ENCODE results near the gene GKN1. TPM values are rescaled to one million over a fixed set of nuclear protein-coding genes. Genes with fewer than 3 reads are reported as not detected.

GKN1 gene
- total RNA-seq, 1 donor from 2014 or later: not detected

DNA sequence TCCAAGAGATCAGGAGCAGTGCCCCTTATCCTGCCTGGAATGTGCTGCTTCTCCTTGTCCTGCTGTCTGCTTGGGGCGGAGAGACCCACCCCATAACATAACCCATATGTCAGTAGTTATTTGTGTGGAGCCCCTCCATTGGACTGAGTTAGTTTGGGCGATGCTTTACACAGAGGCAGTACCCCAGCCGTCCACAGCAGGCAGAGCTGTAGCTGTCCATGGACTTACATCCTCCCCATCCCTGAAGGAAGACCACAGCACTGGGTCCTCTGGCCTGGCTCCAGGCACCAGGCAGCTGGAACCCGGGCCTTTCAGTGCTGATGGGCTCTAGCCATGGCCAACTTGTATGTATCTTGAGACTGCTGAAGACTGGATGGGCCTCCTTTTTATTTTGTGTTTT is 42.0 kb upstream of the GKN1 start:
- Mint-ChIP-seq H3K27me3 (ENCODE audit: unreplicated experiment) (no peaks in the 10 kb centered on the region), H3K4me1 (ENCODE audit: unreplicated experiment) (no peaks in the 10 kb centered on the region), H3K36me3 (ENCODE audit: low read depth, unreplicated experiment) (no peaks in the 10 kb centered on the region), H3K9me3 (ENCODE audit: unreplicated experiment) (no peaks in the 10 kb centered on the region), H3K4me3 (ENCODE audit: unreplicated experiment) (no peak overlapping the region), H3K27ac (ENCODE audit: unreplicated experiment) (no peak overlapping the region)
- DNase-seq (ENCODE audit: low spot score): no peak
- TF ChIP-seq, protein P1, sequence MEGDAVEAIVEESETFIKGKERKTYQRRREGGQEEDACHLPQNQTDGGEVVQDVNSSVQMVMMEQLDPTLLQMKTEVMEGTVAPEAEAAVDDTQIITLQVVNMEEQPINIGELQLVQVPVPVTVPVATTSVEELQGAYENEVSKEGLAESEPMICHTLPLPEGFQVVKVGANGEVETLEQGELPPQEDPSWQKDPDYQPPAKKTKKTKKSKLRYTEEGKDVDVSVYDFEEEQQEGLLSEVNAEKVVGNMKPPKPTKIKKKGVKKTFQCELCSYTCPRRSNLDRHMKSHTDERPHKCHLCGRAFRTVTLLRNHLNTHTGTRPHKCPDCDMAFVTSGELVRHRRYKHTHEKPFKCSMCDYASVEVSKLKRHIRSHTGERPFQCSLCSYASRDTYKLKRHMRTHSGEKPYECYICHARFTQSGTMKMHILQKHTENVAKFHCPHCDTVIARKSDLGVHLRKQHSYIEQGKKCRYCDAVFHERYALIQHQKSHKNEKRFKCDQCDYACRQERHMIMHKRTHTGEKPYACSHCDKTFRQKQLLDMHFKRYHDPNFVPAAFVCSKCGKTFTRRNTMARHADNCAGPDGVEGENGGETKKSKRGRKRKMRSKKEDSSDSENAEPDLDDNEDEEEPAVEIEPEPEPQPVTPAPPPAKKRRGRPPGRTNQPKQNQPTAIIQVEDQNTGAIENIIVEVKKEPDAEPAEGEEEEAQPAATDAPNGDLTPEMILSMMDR (IDR thresholded peaks at IDR 0.05; ENCODE audit: unreplicated experiment): no peak

DNA sequence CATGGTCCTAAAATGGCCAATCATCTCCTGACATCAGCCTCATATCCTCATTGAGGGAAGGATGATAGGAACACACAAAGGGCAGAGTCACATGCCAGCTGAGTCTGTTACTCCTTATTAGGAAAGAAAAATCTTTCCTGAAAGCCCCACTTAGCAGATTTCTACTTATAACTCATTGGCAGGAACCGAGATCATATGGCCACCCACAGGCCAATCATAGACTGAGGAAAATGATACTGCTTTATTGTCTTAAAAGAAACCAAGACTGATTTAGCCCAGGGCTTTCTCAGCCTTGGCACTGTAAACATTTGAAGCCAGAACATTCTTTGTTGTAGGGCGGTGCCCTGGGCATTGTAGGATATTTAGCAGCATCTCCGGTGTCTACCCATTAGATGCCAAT is 40.4 kb upstream of the GKN1 start:
- no peak for DNase-seq (ENCODE audit: low spot score)
- Mint-ChIP-seq H3K27me3 (ENCODE audit: unreplicated experiment) (no peaks in the 10 kb centered on the region), H3K36me3 (ENCODE audit: low read depth, unreplicated experiment) (no peaks in the 10 kb centered on the region), H3K4me3 (ENCODE audit: unreplicated experiment) (no peak overlapping the region), H3K9me3 (ENCODE audit: unreplicated experiment) (no peaks in the 10 kb centered on the region), H3K27ac (ENCODE audit: unreplicated experiment) (no peak overlapping the region), H3K4me1 (ENCODE audit: unreplicated experiment) (no peaks in the 10 kb centered on the region)
- TF ChIP-seq, protein P1 (IDR thresholded peaks at IDR 0.05; ENCODE audit: unreplicated experiment): no peak

DNA sequence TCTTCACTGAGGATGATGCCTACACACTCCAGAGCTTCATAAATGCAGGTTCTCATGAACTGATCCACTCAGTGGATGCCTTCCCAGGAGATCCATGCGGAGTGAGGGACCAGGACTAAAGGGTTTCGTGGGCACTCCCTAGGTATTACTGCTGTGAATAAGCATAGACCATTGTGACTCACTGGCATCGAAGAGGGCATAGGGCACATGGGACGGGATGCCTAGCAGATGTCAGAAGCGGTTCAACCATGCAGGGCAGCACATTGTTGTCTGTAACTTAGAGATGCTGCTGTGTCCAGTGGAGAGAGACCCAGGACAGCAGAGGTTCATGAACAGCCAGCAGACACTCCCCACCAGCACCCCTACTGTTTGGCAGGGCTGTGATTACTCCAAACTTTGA is 39.0 kb upstream of the GKN1 start:
- no peaks in the 10 kb centered on the region for H3K4me1 Mint-ChIP-seq (ENCODE audit: unreplicated experiment)
- TF ChIP-seq, protein P1 (IDR thresholded peaks at IDR 0.05; ENCODE audit: unreplicated experiment): no peak
- no peak for DNase-seq (ENCODE audit: low spot score)
- H3K27ac Mint-ChIP-seq (ENCODE audit: unreplicated experiment): no peak overlapping the region
- H3K36me3 Mint-ChIP-seq (ENCODE audit: low read depth, unreplicated experiment): no peaks in the 10 kb centered on the region
- H3K9me3 Mint-ChIP-seq (ENCODE audit: unreplicated experiment): no peaks in the 10 kb centered on the region
- H3K4me3 Mint-ChIP-seq (ENCODE audit: unreplicated experiment): no peak overlapping the region
- no peaks in the 10 kb centered on the region for H3K27me3 Mint-ChIP-seq (ENCODE audit: unreplicated experiment)

DNA sequence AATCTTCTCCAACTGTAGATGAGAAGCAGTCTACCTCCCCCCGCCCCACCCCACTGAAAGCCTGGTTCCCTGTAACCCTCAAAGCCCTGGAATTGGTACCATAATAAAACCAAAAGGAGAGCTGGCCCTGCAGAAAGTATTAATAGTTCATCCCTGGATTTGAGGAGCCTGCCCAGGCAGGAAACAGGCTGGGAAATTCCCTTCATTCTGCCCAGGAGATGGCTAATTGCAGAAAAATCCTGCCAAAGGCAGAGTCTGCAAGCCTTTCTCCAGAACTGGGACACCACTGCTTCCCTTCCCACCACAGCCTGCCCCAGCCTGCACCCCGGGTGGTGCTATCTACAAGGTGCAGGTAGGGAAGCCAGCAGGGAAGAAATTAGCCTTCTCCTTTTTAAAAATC is 38.0 kb upstream of the GKN1 start:
- no peak for DNase-seq (ENCODE audit: low spot score)
- H3K4me1 Mint-ChIP-seq (ENCODE audit: unreplicated experiment): no peaks in the 10 kb centered on the region
- H3K27me3 Mint-ChIP-seq (ENCODE audit: unreplicated experiment): no peaks in the 10 kb centered on the region
- H3K4me3 Mint-ChIP-seq (ENCODE audit: unreplicated experiment): no peak overlapping the region
- no peak overlapping the region for H3K27ac Mint-ChIP-seq (ENCODE audit: unreplicated experiment)
- no peaks in the 10 kb centered on the region for H3K9me3 Mint-ChIP-seq (ENCODE audit: unreplicated experiment)
- H3K36me3 Mint-ChIP-seq (ENCODE audit: low read depth, unreplicated experiment): no peaks in the 10 kb centered on the region
- TF ChIP-seq, protein P1 (IDR thresholded peaks at IDR 0.05; ENCODE audit: unreplicated experiment): no peak

DNA sequence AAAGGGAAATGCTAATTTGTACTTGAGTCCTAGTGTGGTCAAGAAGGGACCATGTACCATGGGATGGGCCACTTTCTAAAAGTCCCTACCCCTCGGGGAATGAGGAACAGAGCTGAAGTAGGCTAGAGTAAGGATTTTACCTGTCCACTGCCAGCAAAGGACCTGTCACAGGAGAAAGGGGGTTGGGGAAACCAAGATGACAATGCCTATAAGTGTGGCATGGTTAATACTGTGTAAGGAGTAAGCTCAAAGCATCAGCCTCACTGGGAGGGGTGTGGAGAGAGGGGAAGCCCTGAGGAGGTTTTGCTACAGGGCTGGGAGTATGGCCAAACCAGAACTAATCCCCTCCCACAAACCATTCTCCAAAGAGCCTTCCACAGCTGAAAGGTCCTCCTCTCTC is 37.5 kb upstream of the GKN1 start:
- no peaks in the 10 kb centered on the region for H3K36me3 Mint-ChIP-seq (ENCODE audit: low read depth, unreplicated experiment)
- TF ChIP-seq, protein P1 (IDR thresholded peaks at IDR 0.05; ENCODE audit: unreplicated experiment): no peak
- no peaks in the 10 kb centered on the region for H3K4me1 Mint-ChIP-seq (ENCODE audit: unreplicated experiment)
- no peak overlapping the region for H3K4me3 Mint-ChIP-seq (ENCODE audit: unreplicated experiment)
- no peaks in the 10 kb centered on the region for H3K27me3 Mint-ChIP-seq (ENCODE audit: unreplicated experiment)
- H3K9me3 Mint-ChIP-seq (ENCODE audit: unreplicated experiment): no peaks in the 10 kb centered on the region
- H3K27ac Mint-ChIP-seq (ENCODE audit: unreplicated experiment): no peak overlapping the region
- DNase-seq (ENCODE audit: low spot score): no peak
